ENCODE results near the gene AHCYL2.
"Not testable (repeated sequence)": the region's sequence is repeated elsewhere in the genome, so short reads cannot be mapped to it uniquely, and the experiment has no call there.

The AHCYL2 gene

DNA sequence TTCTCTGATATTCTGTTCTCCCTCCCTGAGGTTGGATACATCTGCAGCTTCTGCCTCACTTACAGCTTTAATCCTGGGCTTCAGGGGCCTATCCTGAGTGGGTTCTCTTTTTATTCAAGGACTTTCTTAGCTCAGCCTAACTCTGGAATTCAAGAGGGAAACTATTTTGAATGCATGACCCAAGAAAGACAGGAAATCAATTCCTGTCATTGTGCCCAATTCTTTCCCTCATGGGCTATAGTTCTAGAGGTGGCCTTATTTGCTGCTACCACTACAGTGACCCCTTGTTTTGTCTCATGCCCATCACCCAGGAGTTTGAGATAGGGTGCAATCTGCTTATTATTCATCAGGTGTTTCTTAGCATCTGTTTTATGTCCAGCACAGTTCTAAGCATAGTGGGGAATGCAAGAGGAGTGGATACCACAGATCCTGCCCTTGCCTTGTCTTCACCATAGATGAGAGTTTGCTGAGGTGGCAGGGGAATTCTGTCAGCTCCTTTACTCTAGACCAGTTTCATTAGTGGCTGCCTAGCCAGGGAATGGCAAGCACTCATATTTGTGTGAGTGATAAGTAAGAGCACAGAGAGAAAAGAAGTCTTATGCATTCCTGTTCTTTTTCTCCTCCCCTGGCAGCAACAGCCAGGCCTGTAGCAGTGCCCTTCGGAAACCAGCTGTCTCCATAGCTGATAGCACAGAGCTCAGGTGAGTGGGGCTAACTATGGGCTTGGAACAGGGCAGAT lies 228.8 kb downstream of the AHCYL2 start:
- DNase-seq (ENCODE audit: low read depth, low spot score) = no peak

DNA sequence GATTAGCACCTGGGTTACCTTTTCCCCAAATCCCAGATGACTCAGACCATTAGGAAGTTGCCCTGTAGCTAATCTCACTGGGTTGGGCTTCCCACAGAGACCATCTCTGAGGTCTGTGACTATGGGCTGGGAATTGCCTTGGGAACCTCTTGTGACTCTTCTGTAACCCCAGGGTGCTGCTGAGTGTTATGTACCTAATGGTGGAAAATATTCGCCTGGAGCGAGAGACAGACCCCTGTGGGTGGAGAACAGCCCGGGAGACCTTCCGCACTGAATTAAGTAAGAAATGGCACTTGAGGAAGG lies 229.4 kb downstream of the AHCYL2 start:
- no peak for DNase-seq (ENCODE audit: low read depth, low spot score)

DNA sequence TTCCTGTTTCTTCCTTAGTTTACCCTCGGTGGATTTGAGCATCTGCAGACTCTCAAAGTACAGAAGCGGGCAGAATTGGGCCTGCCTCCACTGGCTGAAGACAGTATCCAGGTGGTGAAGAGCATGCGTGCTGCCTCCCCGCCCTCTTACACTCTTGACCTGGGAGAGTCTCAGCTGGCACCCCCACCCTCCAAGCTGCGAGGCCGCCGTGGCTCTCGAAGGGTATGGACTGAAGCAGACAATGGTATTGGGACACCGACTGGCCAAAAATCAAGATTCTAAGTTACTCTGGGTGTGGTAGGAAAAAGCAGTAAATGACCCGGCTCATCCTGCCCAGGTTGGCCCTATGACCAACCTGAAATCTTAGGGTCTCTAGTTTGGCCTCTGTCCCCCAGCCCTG lies 231.6 kb downstream of the AHCYL2 start:
- no peak for DNase-seq (ENCODE audit: low read depth, low spot score)

GRCh38 chr7:129457101-129457500 lies 232.3 kb downstream of the AHCYL2 start:
- no peak for DNase-seq (ENCODE audit: low read depth, low spot score)

DNA sequence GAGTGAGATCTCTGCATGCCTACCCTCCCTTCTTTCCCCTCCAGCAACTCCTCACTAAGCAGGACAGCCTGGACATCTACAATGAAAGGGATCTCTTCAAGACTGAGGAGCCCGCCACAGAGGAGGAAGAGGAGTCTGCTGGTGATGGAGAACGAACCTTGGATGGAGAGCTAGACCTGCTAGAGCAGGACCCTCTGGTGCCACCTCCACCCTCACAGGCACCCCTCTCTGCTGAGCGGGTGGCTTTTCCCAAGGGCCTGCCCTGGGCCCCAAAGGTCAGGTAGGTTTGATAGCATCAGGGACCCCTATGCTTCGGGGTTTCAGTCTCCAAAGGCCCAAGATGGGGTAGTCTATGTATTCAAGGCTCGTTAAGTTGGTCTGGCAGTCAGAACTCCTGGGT lies 233.3 kb downstream of the AHCYL2 start:
- DNase-seq (ENCODE audit: low read depth, low spot score) = no peak

- DNase-seq (ENCODE audit: low read depth, low spot score) = no peak
Measured at GRCh38 chr7:129461809-129462208, 237.0 kb downstream of the AHCYL2 start.

- no peak for DNase-seq (ENCODE audit: low read depth, low spot score)
Measured at GRCh38 chr7:129462420-129462819, 237.6 kb downstream of the AHCYL2 start.

DNA sequence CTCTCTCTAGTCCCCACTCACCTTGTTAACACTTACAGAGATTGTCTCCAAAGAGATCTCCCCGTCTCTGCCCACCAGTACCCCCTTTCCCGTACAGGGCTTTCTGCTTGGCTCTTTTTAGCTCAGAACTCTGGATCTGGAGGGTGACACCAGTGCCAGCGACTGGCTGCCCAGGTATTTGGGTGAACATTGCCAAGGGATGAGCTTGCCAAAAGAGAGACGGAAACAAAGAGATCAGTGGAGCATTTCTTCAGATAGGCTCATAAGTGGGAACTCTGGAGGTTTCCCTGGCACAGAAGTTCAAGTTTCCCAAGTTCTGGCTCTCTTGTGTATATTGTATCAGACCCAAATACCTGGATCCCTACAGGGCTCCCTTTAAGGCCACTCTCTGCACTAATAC lies 239.4 kb downstream of the AHCYL2 start:
- no peak for DNase-seq (ENCODE audit: low read depth, low spot score)

- DNase-seq (ENCODE audit: low read depth, low spot score) = no peak
Measured at GRCh38 chr7:129465080-129465479, 240.2 kb downstream of the AHCYL2 start.

DNA sequence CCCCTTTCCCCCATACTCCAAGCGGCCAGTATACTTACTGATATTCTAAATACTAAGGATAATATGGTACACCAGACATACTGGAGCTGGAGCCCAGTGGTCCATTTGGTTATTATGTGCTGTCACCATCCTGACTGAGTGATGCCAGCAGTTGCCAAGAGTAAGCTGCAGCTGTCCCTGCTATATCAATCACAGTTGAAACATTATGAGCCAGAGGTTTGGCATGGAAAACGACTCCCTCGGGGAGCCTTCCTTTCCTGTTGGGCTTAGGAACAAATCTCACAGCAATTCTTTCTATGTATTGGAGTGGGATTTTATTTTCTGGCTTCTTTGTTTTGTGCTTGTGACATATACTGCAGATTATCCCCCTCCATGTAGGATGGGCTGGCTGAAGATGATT lies 242.0 kb downstream of the AHCYL2 start:
- no peak for DNase-seq (ENCODE audit: low read depth, low spot score)

DNA sequence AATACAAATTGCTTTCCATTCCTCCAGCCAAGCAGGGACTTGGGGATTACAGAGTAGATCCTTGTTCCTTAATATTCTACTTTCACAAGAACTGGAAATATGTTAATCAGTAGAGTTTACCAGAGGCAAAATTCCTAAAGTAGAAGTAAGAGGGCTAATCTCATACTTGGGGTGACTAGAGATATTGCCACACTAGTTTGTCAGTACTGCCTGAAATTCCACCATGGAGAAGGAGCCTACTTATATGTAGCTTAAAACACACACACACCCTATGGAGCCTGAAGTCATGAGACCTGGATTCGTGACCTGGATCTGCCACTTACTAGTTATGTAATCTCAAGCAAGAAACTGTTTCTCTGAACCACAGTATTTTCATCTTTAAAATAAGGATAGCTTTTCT lies 243.3 kb downstream of the AHCYL2 start:
- no peak for DNase-seq (ENCODE audit: low read depth, low spot score)

GRCh38 chr7:129468547-129468946 lies 243.7 kb downstream of the AHCYL2 start:
- no peak for DNase-seq (ENCODE audit: low read depth, low spot score)

DNA sequence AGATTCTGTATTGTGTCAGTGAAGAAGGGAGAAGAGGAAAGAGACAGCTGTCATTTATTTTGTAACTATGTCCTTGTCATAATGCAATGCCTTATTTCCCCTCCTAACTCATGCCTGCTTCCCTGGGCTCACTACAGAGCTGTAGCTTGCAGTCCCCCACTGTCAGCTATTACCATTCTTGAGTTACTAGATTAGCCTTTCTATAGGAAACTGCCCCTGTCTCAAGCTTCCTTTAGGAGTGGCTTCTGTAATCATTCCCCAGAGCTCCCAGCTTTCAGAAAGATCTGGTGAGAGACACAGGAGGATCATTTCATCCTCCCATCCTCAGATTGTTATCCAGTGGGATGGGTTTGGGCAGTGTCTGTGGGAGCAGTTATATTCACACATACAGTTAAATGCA lies 245.1 kb downstream of the AHCYL2 start:
- DNase-seq (ENCODE audit: low read depth, low spot score) = no peak

DNA sequence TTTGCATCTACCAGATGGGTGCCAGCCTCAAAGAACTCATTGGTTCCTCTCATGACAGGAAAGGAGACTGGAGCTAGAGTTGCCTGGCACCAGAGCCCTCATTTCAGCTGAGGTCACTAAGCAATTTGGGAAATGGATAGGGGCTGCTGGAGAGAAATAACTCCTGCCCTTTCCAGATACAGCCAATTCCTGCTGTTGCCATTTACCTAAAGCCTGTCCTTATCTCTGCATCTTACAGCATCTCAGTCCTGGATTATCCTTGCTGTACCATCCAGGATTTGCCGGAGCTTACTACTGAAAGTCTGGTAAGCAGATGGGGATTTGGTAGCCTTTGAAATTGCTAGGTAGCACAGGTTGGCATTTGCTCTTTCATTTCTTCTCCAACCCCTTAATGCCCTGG lies 245.6 kb downstream of the AHCYL2 start:
- no peak for DNase-seq (ENCODE audit: low read depth, low spot score)

- DNase-seq (ENCODE audit: low read depth, low spot score) = no peak
Measured at GRCh38 chr7:129471402-129471827, 246.6 kb downstream of the AHCYL2 start.

DNA sequence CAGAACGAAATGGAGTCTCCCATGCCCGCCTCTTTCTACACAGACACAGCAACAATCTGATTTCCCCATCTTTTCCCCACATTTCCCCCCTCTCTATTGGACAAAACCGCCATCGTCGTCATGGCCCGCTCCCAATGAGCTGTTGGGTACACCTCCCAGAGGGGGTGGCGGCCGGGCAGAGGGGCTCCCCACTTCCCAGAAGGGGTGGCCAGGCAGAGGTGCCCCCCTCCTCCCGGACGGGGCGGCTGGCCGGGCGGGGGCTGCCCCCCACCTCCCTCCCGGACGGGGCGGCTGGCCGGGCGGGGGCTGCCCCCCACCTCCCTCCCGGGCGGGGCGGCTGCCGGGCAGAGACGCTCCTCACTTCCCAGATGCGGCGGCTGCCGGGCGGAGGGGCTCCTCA lies 251.1 kb downstream of the AHCYL2 start:
- DNase-seq (ENCODE audit: low read depth, low spot score) = not testable (repeated sequence)

DNA sequence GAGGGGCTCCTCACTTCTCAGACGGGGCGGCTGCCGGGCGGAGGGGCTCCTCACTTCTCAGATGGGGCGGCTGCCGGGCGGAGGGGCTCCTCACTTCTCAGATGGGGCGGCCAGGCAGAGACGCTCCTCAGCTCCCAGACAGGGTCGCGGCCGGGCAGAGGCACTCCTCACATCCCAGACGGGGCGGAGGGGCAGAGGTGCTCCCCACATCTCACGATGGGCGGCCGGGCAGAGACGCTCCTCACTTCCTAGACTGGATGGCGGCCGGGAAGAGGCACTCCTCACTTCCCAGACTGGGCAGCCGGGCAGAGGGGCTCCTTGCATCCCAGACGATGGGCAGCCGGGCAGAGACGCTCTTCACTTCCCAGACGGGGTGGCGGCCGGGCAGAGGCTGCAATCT lies 251.6 kb downstream of the AHCYL2 start:
- DNase-seq (ENCODE audit: low read depth, low spot score) = not testable (repeated sequence)

Measured in activated CD4-positive, CD25-positive, alpha-beta regulatory T cell treated with anti-CD3 and anti-CD28 coated beads, Interleukin-2, amount 50 U/mL, for 16 hours (primary cell).